Measurements from ENCODE around the gene TAF11L4.
"Not testable (repeated sequence)": the region's sequence is repeated elsewhere in the genome, so short reads cannot be mapped to it uniquely, and the experiment has no call there.

TAF11L4 gene

GRCh38 chr5:17497446-17497845 is 24.2 kb upstream of the TAF11L4 start:
- no peaks in the 10 kb centered on the region for H3K4me1 ChIP-seq (ENCODE audit: control insufficient read depth, insufficient read depth, low read length)
- H3K9me3 ChIP-seq (ENCODE audit: control insufficient read depth, low read length): no peaks in the 10 kb centered on the region
- H3K36me3 ChIP-seq (ENCODE audit: control insufficient read depth, insufficient read depth, low read length): no peaks in the 10 kb centered on the region
- 86 to 89% methylated on average over 4 of the region's 4 CpGs for WGBS, 2 experiments
- H3K27me3 ChIP-seq (ENCODE audit: control insufficient read depth, insufficient read depth, low read length, poor library complexity, severe bottlenecking): no peaks in the 10 kb centered on the region
- H3K4me3 ChIP-seq (ENCODE audit: insufficient read depth, low read depth, low read length): no peak overlapping the region
- no peak overlapping the region for H3K27ac ChIP-seq (ENCODE audit: insufficient read depth, low read depth, low read length, poor library complexity, severe bottlenecking)

GRCh38 chr5:17497931-17498330 is 23.7 kb upstream of the TAF11L4 start, which contains the start of gene TAF11L2:
Gene TAF11L2 (plus strand): TSS chr5:17498231.
- H3K36me3 ChIP-seq (ENCODE audit: control insufficient read depth, insufficient read depth, low read length); H3K9me3 ChIP-seq (ENCODE audit: control insufficient read depth, low read length); H3K4me1 ChIP-seq (ENCODE audit: control insufficient read depth, insufficient read depth, low read length); H3K27me3 ChIP-seq (ENCODE audit: control insufficient read depth, insufficient read depth, low read length, poor library complexity, severe bottlenecking); H3K4me3 ChIP-seq (ENCODE audit: insufficient read depth, low read depth, low read length); H3K27ac ChIP-seq (ENCODE audit: insufficient read depth, low read depth, low read length, poor library complexity, severe bottlenecking): not testable (repeated sequence)
- 94% methylated on average over 8 of the region's 8 CpGs for WGBS, 2 experiments

GRCh38 chr5:17511775-17512325 is 9.8 kb upstream of the TAF11L4 start:
- Histone ChIP-seq H3K27ac (ENCODE audit: insufficient read depth, low read depth, low read length, poor library complexity, severe bottlenecking) (no peak overlapping the region), H3K36me3 (ENCODE audit: control insufficient read depth, insufficient read depth, low read length) (no peaks in the 10 kb centered on the region), H3K9me3 (ENCODE audit: control insufficient read depth, low read length) (no peaks in the 10 kb centered on the region), H3K27me3 (ENCODE audit: control insufficient read depth, insufficient read depth, low read length, poor library complexity, severe bottlenecking) (no peaks in the 10 kb centered on the region), H3K4me3 (ENCODE audit: insufficient read depth, low read depth, low read length) (no peak overlapping the region), H3K4me1 (ENCODE audit: control insufficient read depth, insufficient read depth, low read length) (no peaks in the 10 kb centered on the region)
- 94 to 95% methylated on average over 17 of the region's 17 CpGs for whole genome bisulfite sequencing, 2 experiments

DNA sequence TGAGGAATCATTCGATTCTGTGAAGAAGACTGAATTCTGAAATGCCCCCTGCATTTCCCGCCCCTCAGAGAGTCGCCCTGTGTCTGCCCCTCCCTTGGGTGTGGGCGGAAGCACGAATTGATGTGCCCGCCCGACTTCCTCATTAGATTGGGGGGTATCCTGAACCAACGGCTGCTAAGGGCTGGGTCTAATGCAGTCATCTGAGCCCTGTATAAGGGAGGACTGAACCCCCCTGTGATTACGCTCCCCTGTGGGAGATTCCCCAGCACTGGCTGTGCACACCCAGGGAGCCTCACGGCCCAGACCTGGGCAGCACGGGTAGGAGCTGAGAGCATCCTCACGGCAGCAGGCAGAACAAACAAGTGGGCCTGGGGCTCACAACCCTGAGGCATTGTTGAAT is 4.1 kb upstream of the TAF11L4 start:
- not testable (repeated sequence) for H3K4me1 ChIP-seq (ENCODE audit: control insufficient read depth, insufficient read depth, low read length); H3K27me3 ChIP-seq (ENCODE audit: control insufficient read depth, insufficient read depth, low read length, poor library complexity, severe bottlenecking); H3K27ac ChIP-seq (ENCODE audit: insufficient read depth, low read depth, low read length, poor library complexity, severe bottlenecking); H3K36me3 ChIP-seq (ENCODE audit: control insufficient read depth, insufficient read depth, low read length); H3K4me3 ChIP-seq (ENCODE audit: insufficient read depth, low read depth, low read length); H3K9me3 ChIP-seq (ENCODE audit: control insufficient read depth, low read length)
- WGBS, 2 experiments: 96% methylated on average over 4 to 5 of the region's 12 CpGs

GRCh38 chr5:17518067-17518466 is 3.5 kb upstream of the TAF11L4 start, which contains the start of gene TAF11L3:
Gene TAF11L3 (plus strand): TSS chr5:17518367.
- H3K4me3 ChIP-seq (ENCODE audit: insufficient read depth, low read depth, low read length); H3K27ac ChIP-seq (ENCODE audit: insufficient read depth, low read depth, low read length, poor library complexity, severe bottlenecking); H3K27me3 ChIP-seq (ENCODE audit: control insufficient read depth, insufficient read depth, low read length, poor library complexity, severe bottlenecking); H3K4me1 ChIP-seq (ENCODE audit: control insufficient read depth, insufficient read depth, low read length); H3K36me3 ChIP-seq (ENCODE audit: control insufficient read depth, insufficient read depth, low read length); H3K9me3 ChIP-seq (ENCODE audit: control insufficient read depth, low read length): not testable (repeated sequence)
- no CpG with 5 or more reads among the region's 15 CpGs for WGBS, 2 experiments

GRCh38 chr5:17519508-17519907 is 2.1 kb upstream of the TAF11L4 start:
- not testable (repeated sequence) for H3K27ac ChIP-seq (ENCODE audit: insufficient read depth, low read depth, low read length, poor library complexity, severe bottlenecking); H3K9me3 ChIP-seq (ENCODE audit: control insufficient read depth, low read length); H3K4me1 ChIP-seq (ENCODE audit: control insufficient read depth, insufficient read depth, low read length); H3K4me3 ChIP-seq (ENCODE audit: insufficient read depth, low read depth, low read length); H3K27me3 ChIP-seq (ENCODE audit: control insufficient read depth, insufficient read depth, low read length, poor library complexity, severe bottlenecking); H3K36me3 ChIP-seq (ENCODE audit: control insufficient read depth, insufficient read depth, low read length)
- WGBS, 2 experiments: 91 to 93% methylated on average over 7 of the region's 14 CpGs

- H3K27ac ChIP-seq (ENCODE audit: insufficient read depth, low read depth, low read length, poor library complexity, severe bottlenecking); H3K27me3 ChIP-seq (ENCODE audit: control insufficient read depth, insufficient read depth, low read length, poor library complexity, severe bottlenecking); H3K4me1 ChIP-seq (ENCODE audit: control insufficient read depth, insufficient read depth, low read length); H3K4me3 ChIP-seq (ENCODE audit: insufficient read depth, low read depth, low read length); H3K9me3 ChIP-seq (ENCODE audit: control insufficient read depth, low read length); H3K36me3 ChIP-seq (ENCODE audit: control insufficient read depth, insufficient read depth, low read length): not testable (repeated sequence)
- no CpG with 5 or more reads among the region's 15 CpGs for WGBS, 2 experiments
Measured at GRCh38 chr5:17524935-17525334, 3.3 kb downstream of the TAF11L4 start, which contains the start of gene TAF11L5. Gene TAF11L5 (plus strand): TSS chr5:17525235.

- H3K9me3 ChIP-seq (ENCODE audit: control insufficient read depth, low read length); H3K27ac ChIP-seq (ENCODE audit: insufficient read depth, low read depth, low read length, poor library complexity, severe bottlenecking); H3K4me1 ChIP-seq (ENCODE audit: control insufficient read depth, insufficient read depth, low read length); H3K36me3 ChIP-seq (ENCODE audit: control insufficient read depth, insufficient read depth, low read length); H3K27me3 ChIP-seq (ENCODE audit: control insufficient read depth, insufficient read depth, low read length, poor library complexity, severe bottlenecking); H3K4me3 ChIP-seq (ENCODE audit: insufficient read depth, low read depth, low read length): not testable (repeated sequence)
- 91 to 94% methylated on average over 6 of the region's 17 CpGs for WGBS, 2 experiments
Measured at GRCh38 chr5:17526504-17526903, 4.9 kb downstream of the TAF11L4 start.

DNA sequence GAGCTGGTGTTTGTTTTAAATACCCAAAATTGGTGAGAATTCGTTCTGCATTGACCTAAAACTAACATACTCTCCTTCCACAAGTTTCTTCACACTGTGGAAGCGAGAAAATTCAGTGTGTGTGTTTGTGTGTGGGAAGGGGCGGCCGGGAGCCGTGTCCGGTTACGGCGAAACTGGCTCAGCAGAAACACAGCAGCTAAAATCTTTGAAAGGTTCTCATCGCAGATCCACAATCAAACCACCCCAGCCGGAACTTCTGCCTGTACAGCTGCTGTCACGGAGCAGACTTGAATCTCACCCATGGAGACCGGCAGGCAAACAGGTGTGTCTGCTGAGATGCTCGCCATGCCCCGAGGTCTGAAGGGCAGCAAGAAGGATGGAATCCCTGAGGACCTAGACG is 6.8 kb downstream of the TAF11L4 start, which contains the start of gene TAF11L6:
TSS of gene TAF11L6 (plus strand) at position 301 of the 400 bp plus-strand sequence.
- H3K4me3 ChIP-seq (ENCODE audit: insufficient read depth, low read depth, low read length); H3K36me3 ChIP-seq (ENCODE audit: control insufficient read depth, insufficient read depth, low read length); H3K4me1 ChIP-seq (ENCODE audit: control insufficient read depth, insufficient read depth, low read length); H3K27ac ChIP-seq (ENCODE audit: insufficient read depth, low read depth, low read length, poor library complexity, severe bottlenecking); H3K9me3 ChIP-seq (ENCODE audit: control insufficient read depth, low read length); H3K27me3 ChIP-seq (ENCODE audit: control insufficient read depth, insufficient read depth, low read length, poor library complexity, severe bottlenecking): not testable (repeated sequence)
- no CpG with 5 or more reads among the region's 15 CpGs for WGBS, 2 experiments
